GM19372 (cell line): ENCODE results near the gene MAK.
A peak's percentile ranks its signal among the peaks of the same experiment; 100 is the strongest.
"Not testable (repeated sequence)": the region's sequence is repeated elsewhere in the genome, so short reads cannot be mapped to it uniquely, and the experiment has no call there.

Experiments used
- ATAC-seq: cut with Tn5 transposase; IDR thresholded peaks from one replicate; pipeline ENCODE4 v1.9.1; 2021; ENCODE audit warnings: mild to moderate bottlenecking, low read depth, moderate library complexity; ENCODE audit not compliant: unreplicated experiment

Gene MAK

DNA sequence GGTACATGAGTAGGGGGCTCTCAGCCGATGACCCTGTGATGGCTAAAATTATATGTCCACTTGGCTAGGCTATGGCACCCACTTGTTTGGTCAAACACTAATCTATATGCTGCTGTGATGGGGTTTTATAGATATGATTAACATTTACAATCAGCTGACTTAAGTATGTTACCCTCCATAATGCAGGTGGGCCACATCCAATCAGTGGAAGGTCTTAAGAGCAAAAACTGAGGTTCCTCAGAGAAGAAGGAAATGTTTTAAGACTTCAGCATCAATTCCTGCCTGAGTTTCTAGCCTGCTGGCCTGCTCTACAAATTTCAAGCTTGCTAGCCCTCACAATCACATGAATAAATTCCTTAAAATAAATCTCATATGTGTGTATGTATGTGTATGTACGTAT, 18.9 kb upstream of the MAK start:
- ATAC-seq: no peak

DNA sequence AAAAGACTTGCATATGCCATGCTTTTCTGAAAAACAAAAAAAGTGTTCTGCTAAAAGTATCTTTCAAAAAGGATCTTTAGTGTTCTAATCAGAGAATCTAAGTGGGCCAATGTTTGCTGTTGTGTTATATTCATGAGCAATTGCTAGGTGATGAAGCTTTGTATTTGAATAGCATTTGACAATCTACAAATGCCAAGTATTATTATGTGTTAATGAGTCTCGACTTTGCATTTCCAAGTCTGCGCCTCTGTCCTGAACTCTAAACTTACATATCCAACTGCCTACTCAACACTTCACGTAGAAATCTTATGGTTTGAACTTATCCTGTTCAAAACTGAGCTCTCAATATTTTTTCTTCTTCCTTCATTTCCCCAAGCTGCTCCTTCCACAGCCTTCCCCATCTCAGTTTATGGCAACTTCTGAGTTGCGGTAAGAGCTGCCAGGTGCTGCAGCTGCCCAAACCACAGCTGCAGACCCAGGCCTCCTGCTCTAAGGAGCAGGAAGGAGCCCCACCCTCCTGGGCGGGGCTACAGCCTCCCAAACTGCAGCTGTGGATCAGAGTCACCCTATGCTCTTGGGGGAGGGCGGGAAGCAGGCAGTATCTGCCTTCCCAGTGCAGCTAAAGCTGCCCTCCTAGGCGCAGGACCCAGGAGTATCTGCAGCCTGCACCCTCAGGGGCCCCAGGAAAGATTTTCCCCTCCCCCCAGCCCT, 16.7 kb upstream of the MAK start:
- no peak for ATAC-seq

DNA sequence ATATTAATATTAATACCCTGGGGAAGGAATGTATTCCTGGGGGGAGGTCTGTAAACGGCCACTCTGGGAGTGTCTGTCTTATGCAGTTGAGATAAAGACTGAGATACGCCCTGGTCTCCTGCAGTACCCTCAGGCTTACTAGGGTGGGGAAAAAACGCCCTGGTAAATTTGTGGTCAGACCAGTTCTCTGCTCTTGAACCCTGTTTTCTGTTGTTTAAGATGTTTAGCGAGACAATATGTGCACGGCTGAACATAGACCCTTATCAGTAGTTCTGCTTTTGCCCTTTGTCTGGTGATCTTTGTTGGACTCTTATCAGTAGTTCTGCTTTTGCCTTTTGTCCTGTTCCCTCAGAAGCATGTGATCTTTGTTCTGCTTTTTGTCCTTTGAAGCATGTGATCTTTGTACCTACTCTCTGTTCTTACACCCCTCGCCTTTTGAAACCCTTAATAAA, 15.5 kb upstream of the MAK start:
- not testable (repeated sequence) for ATAC-seq

DNA sequence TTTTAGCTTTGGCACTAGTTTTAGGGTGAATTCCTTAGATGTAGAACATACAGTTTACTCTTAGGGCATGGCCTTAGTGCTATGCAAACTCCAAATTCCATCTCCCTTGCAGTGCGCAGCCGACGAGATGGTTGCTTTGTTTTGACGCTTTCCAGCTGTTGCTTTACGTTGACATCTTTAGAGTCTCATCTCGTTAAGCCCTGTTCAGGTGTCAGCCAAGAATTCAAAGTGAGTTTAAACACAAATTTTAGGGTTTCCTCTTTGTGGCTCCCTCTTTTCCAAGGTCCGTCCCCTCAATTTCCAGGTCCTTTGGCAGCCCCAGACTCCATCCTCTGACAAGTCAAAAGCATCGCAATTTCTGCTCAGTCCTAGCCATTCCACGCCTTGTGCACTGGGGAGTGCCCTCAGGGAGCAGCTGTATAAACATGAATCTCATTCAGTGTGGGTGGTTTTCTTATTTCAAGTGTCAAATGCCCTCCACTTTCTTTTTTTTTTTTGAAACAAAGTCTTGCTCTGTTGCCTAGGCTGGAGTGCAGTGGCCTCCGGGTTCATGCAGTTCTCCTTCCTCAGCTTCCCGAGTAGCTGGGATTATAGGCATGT, 14.1 kb upstream of the MAK start:
- ATAC-seq: no peak

DNA sequence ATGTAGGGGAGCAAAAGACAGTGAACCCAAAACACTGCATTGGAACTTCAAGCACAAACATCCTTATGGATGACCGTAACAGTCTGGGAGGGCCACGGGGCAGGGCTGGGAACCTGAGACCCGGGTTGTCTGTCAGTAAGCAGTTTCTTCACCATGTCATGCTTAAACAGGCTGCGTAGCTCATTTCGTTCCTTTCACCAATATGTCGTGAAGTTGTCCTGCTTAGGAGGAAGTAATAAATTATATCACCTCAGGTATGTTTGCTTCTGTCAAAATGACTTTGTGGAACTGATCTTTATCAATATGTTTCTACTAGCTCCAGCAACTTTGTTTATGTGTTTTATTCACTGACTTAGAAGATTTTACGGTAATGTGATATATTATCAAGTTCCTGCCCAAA, 12.4 kb upstream of the MAK start:
- no peak for ATAC-seq

DNA sequence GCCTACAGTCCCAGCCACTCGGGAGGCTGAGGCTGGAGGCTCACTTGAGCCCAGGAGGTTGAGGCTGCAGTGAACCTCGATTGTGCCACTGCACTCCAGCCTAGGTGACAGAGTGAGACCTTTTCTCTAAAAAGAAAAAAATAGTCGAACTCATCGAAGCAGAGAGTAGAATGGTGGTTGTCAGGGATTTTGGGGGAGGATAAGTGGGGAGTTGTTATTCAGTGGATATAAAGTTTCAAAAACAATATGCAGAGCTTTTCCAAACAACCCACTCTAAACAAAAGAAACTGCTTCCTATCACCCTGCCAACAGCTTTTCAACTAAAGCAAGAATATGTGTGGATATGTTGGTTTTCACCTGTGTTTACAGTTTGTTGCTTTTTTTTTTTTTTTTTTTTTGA, 11.6 kb upstream of the MAK start:
- ATAC-seq: no peak

DNA sequence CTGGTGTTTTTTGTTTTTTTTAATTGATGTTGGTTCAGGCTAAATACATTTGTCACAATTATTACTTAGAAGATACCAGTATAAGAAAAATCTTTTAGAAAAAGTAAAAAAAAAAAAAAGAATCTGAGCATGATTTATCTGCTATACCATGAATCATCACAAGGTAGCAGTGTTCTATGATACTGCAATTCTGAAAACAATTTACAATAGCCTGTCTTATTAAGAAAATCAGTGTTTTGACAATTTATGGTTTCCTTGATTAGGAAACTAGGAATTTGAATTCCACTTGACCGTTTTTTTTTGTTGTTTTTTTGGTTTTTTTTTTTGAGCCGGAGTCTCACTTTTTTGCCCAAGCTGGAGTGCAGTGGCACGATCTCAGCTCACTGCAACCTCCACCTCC, 9.3 kb upstream of the MAK start:
- no peak for ATAC-seq

DNA sequence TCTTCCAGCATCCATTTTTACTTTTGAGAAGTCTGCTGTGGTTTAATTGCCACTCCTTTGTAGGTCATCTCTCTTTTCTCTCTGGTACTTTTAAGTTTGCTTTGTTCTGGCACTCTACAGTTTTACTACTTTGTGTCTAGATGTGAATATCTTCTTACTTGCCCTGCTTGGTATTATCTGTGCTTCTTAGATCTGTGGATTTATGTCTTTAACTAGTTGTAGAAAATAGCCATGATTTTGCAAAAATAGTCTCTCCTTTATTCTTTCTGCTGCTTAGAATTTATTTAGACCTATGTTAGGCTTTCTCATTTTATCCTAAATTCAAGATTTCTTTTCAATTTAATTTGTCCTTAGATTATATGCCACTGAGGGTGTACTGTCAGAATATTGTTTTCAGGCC, 5.2 kb upstream of the MAK start:
- no peak for ATAC-seq

DNA sequence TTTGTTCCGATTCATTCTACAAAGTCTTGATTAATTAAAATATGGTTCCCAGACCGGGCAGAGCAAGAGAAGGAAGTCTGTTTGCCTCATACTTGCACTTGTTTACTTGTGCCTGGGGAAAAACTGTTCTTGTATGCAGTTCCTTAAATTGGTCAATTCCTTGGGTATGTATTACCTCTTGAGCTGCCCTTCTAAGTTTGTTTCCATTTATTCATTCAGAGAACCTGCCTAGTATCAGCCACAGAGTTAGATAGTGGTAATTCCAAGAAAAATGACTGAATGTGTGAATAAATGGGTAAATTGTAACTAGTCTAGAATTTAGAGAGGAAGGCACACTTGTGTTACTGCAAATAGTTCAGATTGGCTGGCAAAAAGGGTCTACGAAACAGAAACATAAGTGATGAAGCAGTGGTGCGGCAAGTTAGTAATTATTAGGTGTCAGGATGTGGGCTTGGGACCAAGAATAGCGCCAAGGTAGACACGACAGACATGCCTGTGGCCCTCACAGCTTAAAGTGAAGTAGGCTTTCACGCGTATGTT, 525 bp upstream of the MAK start:
- peak; percentile 40 for ATAC-seq

DNA sequence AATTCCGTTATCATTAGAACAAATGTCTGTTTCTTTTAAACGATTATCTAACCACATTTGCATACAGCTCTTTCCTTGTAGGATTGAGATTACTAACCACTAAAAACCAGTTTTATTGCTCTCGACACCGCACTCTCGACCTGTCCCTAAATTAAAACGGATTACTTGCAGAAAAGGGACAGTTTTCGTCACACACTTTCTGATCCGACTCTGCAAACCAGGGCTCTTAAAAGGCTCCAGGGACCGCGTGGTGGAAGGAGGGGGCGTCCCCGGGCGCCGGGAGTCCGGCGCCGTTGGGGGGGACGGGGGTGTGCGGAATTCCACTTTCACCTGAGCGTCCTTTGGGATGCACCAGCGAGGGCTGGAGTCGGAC, 731 bp downstream of the MAK start:
- ATAC-seq: no peak

DNA sequence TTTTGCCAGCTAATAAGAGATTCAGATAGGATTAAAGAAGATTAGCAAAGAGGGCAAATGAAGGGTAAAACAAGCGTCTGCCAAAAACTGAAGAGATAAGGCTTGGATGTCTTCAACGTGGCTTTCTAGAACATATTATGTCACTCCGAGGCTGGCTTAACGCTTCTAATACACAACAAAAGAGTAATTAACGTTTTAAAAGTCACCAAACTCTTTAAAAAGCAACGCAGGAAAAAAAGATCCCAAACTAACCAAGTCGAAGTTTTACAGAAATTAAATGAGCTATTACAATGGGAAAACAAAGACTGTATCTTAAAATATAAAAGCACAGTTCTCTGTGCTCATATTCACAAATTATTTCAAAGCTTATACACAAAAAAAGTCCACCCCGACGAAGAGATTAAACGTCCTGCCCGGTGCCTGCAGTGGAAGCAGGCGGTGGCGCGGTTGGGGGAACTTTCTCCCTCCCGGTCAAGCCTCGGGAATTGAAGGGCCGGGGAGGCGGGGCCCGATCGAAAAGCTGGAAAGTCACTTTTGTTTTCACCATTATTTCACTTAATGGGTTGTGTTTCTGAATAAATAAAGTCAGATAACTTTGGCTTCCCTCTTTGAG, 1.2 kb downstream of the MAK start:
- no peak for ATAC-seq

DNA sequence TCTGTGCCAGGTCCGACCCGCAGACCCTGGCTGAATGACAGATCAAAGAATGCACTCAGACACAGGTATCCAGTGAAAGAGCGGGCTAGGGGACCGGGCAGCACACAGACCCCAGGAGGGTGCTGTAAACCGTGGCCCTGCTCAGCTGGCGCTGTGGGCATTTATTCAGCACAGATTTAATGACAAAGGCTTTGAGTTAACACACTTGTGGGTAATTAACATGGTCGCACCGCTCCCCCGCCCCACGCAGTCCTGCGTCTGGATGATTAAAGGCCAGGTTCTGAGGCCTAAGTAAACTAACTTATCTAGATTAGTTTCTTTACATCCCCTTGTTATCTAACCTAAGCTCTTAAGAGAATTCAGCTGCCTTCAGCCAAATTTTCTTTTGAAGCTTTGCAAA, 3.5 kb downstream of the MAK start:
- ATAC-seq: no peak

DNA sequence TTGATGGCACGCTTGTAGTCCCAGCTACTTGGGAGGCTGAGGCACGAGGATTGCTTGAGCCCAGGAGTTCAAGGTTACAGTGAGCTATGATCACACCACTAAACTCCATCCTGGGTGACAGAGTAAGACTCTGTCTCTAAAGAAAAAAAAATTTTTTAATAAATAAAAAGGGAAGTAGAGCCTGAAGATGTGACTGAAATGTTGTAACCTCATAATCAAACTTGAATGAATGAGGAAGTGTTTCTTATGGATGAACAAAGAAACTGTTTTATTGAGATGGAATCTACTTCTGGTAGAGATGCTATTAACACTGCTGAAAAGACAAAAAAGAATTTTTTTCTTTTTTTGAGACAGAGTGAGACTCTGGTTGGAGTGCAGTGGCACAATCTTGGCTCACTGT, 6.7 kb downstream of the MAK start:
- ATAC-seq: no peak

DNA sequence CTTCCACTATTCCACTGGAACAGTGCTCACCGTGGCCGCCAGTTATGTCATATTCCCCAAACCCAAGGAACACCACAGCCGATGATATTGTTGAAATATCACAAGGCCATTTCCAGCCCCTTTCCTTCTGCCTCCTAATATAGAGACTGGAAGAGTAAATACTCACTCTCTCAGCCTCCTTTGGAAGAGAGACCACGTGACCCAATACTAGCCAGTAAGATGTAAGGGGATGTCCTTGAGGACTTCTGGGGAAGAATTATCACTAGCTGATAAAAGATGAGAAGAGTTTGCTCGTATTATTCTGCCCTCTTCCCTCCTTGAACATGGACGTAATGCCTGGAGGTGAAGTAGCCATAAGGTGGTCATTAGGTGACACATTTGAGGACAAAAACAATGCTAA, 13.5 kb downstream of the MAK start:
- ATAC-seq: no peak

DNA sequence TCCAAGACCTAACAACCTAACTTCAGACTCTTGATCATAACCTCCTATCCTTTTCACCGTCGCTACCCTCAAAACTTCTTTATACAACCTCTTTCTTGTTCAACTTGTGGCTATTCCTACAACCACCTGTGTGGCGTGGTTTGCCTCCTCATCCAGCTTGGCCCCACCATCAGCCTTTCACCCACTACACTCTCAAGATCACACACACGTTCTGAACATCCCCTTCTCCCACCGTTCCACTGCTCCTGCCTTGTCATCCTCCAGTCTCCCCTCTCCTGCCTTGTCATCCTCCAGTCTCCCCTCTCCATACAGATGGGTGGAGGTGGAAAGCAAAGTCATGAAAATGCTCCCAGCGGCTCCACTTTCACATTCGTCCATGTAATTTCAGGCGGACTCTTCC, 14.0 kb downstream of the MAK start:
- no peak for ATAC-seq

DNA sequence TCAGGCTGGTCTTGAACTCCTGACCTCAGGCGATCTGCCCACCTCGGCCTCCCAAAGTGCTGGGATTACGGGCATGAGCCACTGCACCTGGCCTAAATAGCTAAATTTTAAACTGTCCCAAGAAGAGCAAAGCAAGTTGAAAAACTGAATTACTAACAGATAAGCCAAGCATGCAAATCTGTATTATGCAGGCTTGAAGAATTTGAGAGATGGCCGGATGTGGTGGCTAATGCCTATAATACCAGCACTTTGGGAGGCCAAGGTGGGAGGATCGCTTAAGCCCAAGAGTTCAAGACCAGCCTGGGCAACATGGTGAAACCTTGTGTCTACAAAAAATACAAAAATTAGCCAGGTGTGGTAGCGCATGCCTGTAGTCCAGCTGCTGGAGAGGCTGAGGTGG, 24.2 kb downstream of the MAK start:
- ATAC-seq: not testable (repeated sequence)

DNA sequence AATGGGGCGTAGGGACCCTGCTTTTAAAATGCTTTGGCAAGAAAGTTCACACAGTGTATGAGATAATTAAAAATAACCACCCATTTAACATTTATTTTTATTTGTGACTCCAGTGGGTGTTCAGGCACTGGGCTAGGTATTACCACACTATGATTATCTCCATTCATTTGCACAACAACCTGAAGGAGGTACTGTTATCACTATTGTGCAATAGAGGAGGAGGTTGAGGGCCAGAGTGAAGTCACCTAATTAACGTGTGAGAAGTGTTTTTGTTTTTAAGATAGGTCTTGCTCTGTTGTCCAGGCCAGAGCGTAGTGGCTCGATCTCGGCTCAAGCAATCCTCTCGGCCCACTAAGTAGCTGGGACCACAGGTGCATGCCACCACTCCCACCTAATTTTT, 29.2 kb downstream of the MAK start:
- ATAC-seq: no peak

DNA sequence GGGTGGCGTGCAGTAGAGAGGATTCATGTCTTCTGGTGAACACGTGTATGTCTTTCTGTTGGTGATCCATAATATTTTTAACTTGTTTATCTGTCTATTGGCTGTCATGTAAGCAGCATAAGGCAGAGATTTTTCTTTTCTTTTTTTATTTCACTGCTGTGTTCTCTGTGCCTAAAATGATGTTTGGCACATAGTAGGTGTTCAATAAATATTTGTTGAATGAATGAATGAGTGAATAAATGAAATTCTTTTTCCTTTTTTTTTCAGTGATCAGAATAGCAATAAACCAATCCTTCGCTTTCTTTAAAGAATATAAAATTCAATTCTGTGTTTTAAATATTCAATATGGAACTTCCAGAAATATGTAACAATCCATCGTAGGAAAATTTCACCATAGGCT, 30.0 kb downstream of the MAK start:
- ATAC-seq: no peak

DNA sequence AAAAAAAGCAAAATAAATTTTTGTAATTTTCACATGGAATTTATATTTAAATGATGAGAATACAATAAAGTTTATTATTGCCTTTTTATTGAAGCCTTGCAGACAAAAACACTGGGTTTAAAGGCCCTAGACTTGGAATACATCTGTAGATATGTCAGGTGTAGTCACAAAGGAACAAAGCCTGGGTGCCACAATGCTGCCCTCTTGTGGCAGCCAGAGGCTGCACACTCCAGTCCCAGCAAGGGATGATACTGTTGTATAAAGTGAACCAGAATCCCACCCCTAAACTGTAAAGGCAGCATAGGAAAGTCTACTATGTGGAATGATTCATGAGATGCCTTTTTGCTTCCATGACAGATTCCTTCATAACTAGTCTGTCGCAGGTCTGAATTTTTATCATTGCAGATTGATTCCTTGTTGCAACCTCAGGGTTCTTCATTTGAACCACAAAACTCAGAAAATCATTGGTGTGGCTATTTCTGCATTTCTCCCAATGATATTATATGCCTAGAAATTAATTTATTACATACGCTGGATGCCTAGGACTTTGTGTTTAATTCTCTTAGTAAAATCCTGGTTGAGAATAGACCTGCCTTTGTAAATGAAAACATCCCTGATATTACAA, 37.0 kb downstream of the MAK start:
- peak; percentile 91 for ATAC-seq

DNA sequence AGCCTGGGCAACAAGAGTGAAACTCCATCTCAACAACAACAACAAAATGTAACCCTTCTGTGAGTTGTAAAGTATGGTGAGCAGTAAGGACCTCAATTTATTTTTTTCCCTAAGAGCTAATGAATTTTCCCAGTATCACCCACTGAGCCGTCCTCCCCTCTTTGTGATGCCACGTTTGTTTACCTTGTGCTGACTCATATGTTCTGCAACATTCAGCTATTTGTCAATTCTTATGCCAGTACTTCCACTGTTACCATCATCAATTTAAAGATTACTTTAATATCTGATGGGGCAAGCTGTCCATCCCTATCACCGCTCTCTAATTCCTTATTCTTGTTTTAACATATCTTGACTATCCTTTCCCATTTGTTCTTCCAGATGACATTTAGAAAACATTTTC, 37.5 kb downstream of the MAK start:
- ATAC-seq: no peak

DNA sequence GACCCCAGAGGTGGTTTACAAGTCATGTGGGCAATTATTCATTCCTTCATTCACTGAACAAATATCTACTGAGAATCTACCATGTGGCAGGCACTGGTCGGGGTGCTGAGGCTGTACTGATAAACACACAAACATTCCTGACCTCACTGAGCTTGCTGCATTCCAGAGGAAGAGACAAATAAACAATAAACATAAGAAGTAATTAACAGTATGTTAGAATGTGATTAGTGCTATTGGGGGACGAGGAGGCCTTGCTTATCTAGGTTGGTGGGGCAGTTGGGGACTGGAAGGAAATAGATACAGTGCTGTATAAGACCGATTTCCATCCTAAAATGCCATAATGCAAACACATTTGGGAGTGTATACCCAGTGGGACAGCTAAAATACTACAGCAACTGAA, 44.1 kb downstream of the MAK start:
- no peak for ATAC-seq

DNA sequence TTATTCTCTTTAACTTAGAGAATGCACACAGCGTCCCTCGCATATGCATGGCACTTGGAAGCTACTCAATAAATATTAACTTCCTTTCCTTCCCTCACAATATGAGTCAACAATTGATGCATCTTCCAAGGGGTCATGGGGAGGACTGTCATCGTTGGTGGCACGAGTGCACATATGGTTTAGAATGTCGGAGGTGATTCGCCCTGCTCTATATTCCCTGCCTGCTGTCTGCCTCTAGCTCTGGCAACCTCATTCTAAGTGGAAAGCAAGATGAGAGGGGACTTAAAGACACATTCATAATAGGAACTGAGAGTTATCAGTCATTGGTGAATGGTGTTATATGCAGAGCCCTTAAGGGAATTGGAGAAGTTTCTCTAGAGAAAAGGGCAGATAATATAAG, 44.6 kb downstream of the MAK start:
- no peak for ATAC-seq
